ENCODE measurements around the gene CFAP119. TPM values are rescaled to one million over a fixed set of nuclear protein-coding genes. Genes with fewer than 3 reads are reported as not detected.
A peak's percentile ranks its signal among the peaks of the same experiment; 100 is the strongest.

Gene CFAP119
- polyA plus RNA-seq, 3 donors: 2.4 to 25.3 (median 3.5) TPM

DNA sequence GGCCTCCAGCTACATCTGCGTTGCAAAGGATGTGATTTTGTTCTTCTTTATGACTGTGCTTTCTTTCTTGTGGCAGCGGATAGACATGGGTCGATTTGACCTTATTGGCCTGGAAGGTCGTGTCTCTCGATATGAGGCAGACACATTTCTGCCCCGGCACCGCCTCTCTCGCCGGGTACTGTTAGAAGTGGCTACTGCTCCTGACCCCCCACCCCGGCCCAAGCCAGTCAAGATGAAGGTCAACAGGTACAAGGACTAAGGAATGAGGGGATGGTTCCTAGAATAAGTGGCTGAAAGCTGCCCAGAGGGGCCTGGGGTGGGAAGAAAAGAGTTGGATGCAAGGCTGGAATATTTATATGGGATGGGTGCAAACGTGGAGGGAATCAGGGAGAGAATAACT is 41.8 kb downstream of the CFAP119 start:
- no peak for DNase-seq
- WGBS (ENCODE audit: insufficient coverage): 100% methylated on average over 3 of the region's 11 CpGs
- peaks cover 67% of the 10 kb centered on the region for H3K79me2 ChIP-seq (ENCODE audit: insufficient read depth, low read length)
- H3K4me2 ChIP-seq (replicated peaks; ENCODE audit: extremely low read depth, low read length, poor library complexity, severe bottlenecking): no peak overlapping the region
- H4K20me1 ChIP-seq (ENCODE audit: insufficient read depth, low read length): peaks cover 41% of the 10 kb centered on the region
- peaks cover 38 to 41% of the 10 kb centered on the region in 2 donors for H3K4me1 ChIP-seq (ENCODE audit: control insufficient read depth in 1 of 2, insufficient read depth in 2 of 2, low read length in 2 of 2)
- H3K27ac Mint-ChIP-seq: peak overlapping the region in 3 of 7 donors; percentile 4 to 74 (median 21)
- H3K36me3 Mint-ChIP-seq: peaks cover 76 to 88% of the 10 kb centered on the region in 2 donors
- H3K9me3 ChIP-seq (replicated peaks in 1 of 2; ENCODE audit: control insufficient read depth in 1 of 2, insufficient read depth in 1 of 2, low read length in 2 of 2): no peaks in the 10 kb centered on the region
- H3K4me3 ChIP-seq (replicated peaks in 1 of 3; ENCODE audit: low read depth in 2 of 3, low read length in 3 of 3): no peak overlapping the region
- H3K4me3 Mint-ChIP-seq: no peak overlapping the region
- peaks cover 0 to 5% (median 0%) of the 10 kb centered on the region in 7 donors for H3K9me3 Mint-ChIP-seq
- peaks cover 77 to 86% of the 10 kb centered on the region in 2 donors for H3K36me3 ChIP-seq (replicated peaks in 1 of 2; ENCODE audit: control insufficient read depth in 1 of 2, insufficient read depth in 2 of 2, low read length in 2 of 2)
- H3K9ac ChIP-seq (ENCODE audit: insufficient read depth, low read length, poor library complexity, severe bottlenecking): no peak overlapping the region
- H3K27ac ChIP-seq (ENCODE audit: low read depth in 1 of 2, low read length in 2 of 2): peak overlapping the region in 1 of 2 donors; percentile 20
- TF ChIP-seq, protein P1, sequence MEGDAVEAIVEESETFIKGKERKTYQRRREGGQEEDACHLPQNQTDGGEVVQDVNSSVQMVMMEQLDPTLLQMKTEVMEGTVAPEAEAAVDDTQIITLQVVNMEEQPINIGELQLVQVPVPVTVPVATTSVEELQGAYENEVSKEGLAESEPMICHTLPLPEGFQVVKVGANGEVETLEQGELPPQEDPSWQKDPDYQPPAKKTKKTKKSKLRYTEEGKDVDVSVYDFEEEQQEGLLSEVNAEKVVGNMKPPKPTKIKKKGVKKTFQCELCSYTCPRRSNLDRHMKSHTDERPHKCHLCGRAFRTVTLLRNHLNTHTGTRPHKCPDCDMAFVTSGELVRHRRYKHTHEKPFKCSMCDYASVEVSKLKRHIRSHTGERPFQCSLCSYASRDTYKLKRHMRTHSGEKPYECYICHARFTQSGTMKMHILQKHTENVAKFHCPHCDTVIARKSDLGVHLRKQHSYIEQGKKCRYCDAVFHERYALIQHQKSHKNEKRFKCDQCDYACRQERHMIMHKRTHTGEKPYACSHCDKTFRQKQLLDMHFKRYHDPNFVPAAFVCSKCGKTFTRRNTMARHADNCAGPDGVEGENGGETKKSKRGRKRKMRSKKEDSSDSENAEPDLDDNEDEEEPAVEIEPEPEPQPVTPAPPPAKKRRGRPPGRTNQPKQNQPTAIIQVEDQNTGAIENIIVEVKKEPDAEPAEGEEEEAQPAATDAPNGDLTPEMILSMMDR (IDR thresholded peaks at IDR 0.05): no peak
- peaks cover 41% of the 10 kb centered on the region for H3K4me1 Mint-ChIP-seq
- H3K27me3 Mint-ChIP-seq (ENCODE audit: low read depth in 3 of 3): peaks cover 0 to 5% (median 2%) of the 10 kb centered on the region in 3 donors
- H3K27me3 ChIP-seq (ENCODE audit: control insufficient read depth in 2 of 2, insufficient read depth in 2 of 2, low read length in 2 of 2): no peaks in the 10 kb centered on the region
- H2AFZ ChIP-seq (ENCODE audit: insufficient read depth, low read depth, low read length, poor library complexity, severe bottlenecking): no peak overlapping the region
- intact Hi-C loops (cut with micrococcal nuclease): loop anchor here in 1 of 2 donors (5.0 kb wide), 1 partner anchor 37 kb away; no protein-coding TSS in a partner anchor

DNA sequence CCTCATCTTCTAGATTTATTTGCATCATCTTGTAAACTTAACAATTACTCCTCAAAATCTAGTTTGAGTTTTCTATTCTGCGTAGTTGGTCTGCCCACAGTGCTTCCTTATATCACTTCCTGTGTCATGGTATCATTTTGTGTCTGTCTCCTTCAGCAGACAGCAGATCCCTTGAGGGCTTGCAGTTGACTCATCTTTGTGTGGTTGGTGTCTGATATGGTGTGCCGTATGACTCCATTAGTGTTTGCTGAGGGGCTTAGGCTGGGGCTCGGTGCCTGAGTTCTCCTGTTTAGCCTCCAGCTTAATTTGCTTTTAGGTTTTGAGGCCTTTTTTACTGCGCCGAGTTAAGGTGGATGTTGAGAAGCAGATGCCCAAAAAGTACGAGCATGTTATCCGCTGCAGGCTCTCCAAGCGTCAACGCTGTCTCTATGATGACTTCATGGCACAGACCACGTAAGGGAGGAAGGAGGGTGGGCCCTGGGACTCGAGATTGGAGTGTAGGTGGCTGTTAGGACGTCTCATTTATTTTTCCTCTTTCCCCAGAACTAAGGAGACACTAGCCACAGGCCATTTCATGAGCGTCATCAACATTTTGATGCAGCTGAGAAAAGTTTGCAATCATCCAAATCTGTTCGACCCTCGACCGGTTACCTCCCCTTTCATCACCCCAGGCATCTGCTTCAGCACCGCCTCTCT is 46.0 kb downstream of the CFAP119 start:
- Histone ChIP-seq H3K27me3 (ENCODE audit: control insufficient read depth in 2 of 2, insufficient read depth in 2 of 2, low read length in 2 of 2) (no peaks in the 10 kb centered on the region), H3K4me1 (ENCODE audit: control insufficient read depth in 1 of 2, insufficient read depth in 2 of 2, low read length in 2 of 2) (peaks cover 39 to 41% of the 10 kb centered on the region in 2 donors), H3K9ac (ENCODE audit: insufficient read depth, low read length, poor library complexity, severe bottlenecking) (peak overlapping the region; percentile 69), H2AFZ (ENCODE audit: insufficient read depth, low read depth, low read length, poor library complexity, severe bottlenecking) (no peak overlapping the region), H3K79me2 (ENCODE audit: insufficient read depth, low read length) (peaks cover 47% of the 10 kb centered on the region), H3K36me3 (replicated peaks in 1 of 2; ENCODE audit: control insufficient read depth in 1 of 2, insufficient read depth in 2 of 2, low read length in 2 of 2) (peaks cover 69 to 75% of the 10 kb centered on the region in 2 donors), H3K4me3 (replicated peaks in 1 of 3; ENCODE audit: low read depth in 2 of 3, low read length in 3 of 3) (peak overlapping the region in 1 of 3 experiments; percentile 16), H3K4me2 (replicated peaks; ENCODE audit: extremely low read depth, low read length, poor library complexity, severe bottlenecking) (peak overlapping the region; percentile 32), H3K9me3 (replicated peaks in 1 of 2; ENCODE audit: control insufficient read depth in 1 of 2, insufficient read depth in 1 of 2, low read length in 2 of 2) (no peaks in the 10 kb centered on the region), H4K20me1 (ENCODE audit: insufficient read depth, low read length) (peaks cover 45% of the 10 kb centered on the region), H3K27ac (ENCODE audit: low read depth in 1 of 2, low read length in 2 of 2) (peak overlapping the region; percentile 92 to 98)
- H3K9me3 Mint-ChIP-seq: peaks cover 0 to 4% (median 0%) of the 10 kb centered on the region in 7 donors
- WGBS (ENCODE audit: insufficient coverage): 66% methylated on average over 9 of the region's 17 CpGs
- DNase-seq: peak; percentile 88 to 95 (median 94)
- peak overlapping the region; percentile 97 to 99 (median 99) for H3K27ac Mint-ChIP-seq
- H3K4me3 Mint-ChIP-seq: peak overlapping the region; percentile 2 to 67
- H3K4me1 Mint-ChIP-seq: peaks cover 33% of the 10 kb centered on the region
- TF ChIP-seq, protein P1 (IDR thresholded peaks at IDR 0.05): no peak
- intact Hi-C loops (cut with micrococcal nuclease): loop anchor here (2.0 to 10.0 kb wide), 3 partner anchors 15 to 341 kb away; partner anchors contain the start of genes MYL11 (in 1 of the 2) and TBC1D10B (in 1 of the 2)
- H3K27me3 Mint-ChIP-seq (ENCODE audit: low read depth in 3 of 3): peaks cover 0 to 7% (median 0%) of the 10 kb centered on the region in 3 donors
- peaks cover 71 to 87% of the 10 kb centered on the region in 2 donors for H3K36me3 Mint-ChIP-seq
